Lung (tissue), 12 donors: ENCODE data around the gene CCHCR1. TPM values are rescaled to one million over a fixed set of nuclear protein-coding genes. Genes with fewer than 3 reads are reported as not detected.
"Not testable (repeated sequence)": the region's sequence is repeated elsewhere in the genome, so short reads cannot be mapped to it uniquely, and the experiment has no call there.

Experiments
- ATAC-seq: fragments of 200-7000 bp; cut with Tn5 transposase; one replicate; pipeline ENCODE4 v1.9.1; 2020; ENCODE audit warnings: moderate number of reproducible peaks; ENCODE audit not compliant: insufficient read depth, low FRiP score
- DNase-seq, 3 donors: peaks; one replicate each; pipeline ENCODE4 v3.0.0-alpha.2; 2013 to 2017
- H3K27ac ChIP-seq, 2 donors: one replicate each; pipeline ENCODE4 v1.5.1; 2013; ENCODE audit warnings: mild to moderate bottlenecking in 2 of 2, moderate library complexity in 2 of 2, control low read depth in 1 of 2, inconsistent platforms in 1 of 2, low read depth in 1 of 2, low read length in 1 of 2
- H3K27me3 ChIP-seq, 3 donors: one replicate each; pipeline ENCODE4 v1.5.1; 2013; ENCODE audit warnings: low read length in 2 of 3; ENCODE audit not compliant: control insufficient read depth in 3 of 3, insufficient read depth in 3 of 3
- H3K36me3 ChIP-seq, 4 donors: one replicate each; pipeline ENCODE4 v1.5.1; 2013; ENCODE audit warnings: low read length in 4 of 4, mild to moderate bottlenecking in 1 of 4, moderate library complexity in 1 of 4; ENCODE audit not compliant: control insufficient read depth in 4 of 4, insufficient read depth in 4 of 4
- H3K4me1 ChIP-seq, 5 donors: one replicate each; pipeline ENCODE4 v1.5.1; 2013; ENCODE audit warnings: low read length in 5 of 5, mild to moderate bottlenecking in 2 of 5, moderate library complexity in 1 of 5; ENCODE audit not compliant: control insufficient read depth in 5 of 5, insufficient read depth in 5 of 5
- H3K4me3 ChIP-seq: one replicate; pipeline ENCODE4 v1.5.1; 2013; ENCODE audit warnings: mild to moderate bottlenecking, control low read depth, moderate library complexity
- H3K9ac ChIP-seq, 2 donors: one replicate each; pipeline ENCODE4 v1.5.1; 2013; ENCODE audit warnings: low read length in 2 of 2, control low read depth in 1 of 2; ENCODE audit not compliant: insufficient read depth in 1 of 2
- H3K9me3 ChIP-seq, 4 donors: one replicate each; pipeline ENCODE4 v1.5.1; 2013; ENCODE audit warnings: low read length in 3 of 4, mild to moderate bottlenecking in 1 of 4, moderate library complexity in 1 of 4; ENCODE audit not compliant: control insufficient read depth in 4 of 4, insufficient read depth in 3 of 4
- CTCF ChIP-seq: IDR thresholded peaks from 2 replicates; pipeline ENCODE4 v1.5.1; 2012; ENCODE audit warnings: mild to moderate bottlenecking; ENCODE audit errors: control extremely low read depth, extremely low read depth
- WGBS, 2 donors: extraction: QIAGEN DNeasy Blood & Tissue Kit; methylation state at CpG; one replicate each; pipeline ENCODE4 v1.1.7; 2013; 5-methylcytosine and 5-hydroxymethylcytosine counted together
- polyA plus RNA-seq, 2 donors: library from polyadenylated mRNA; stranded (reverse); fragments of 200-250 nt; gene quantifications; one replicate each; pipeline ENCODE4 v1.2.1, GENCODE V29; 2013
- total RNA-seq, 2 donors: library from RNA; depleted of rRNA in 1 of 2; stranded (reverse); fragments of >200 nt in 1 of 2; gene quantifications; one replicate each; pipeline ENCODE4 v1.2.1, GENCODE V29; 2014 to 2021
- donor health status: control.
- donor health status: control.
- donor health status: Bipolar disorder and iron deficiency.
- donor health status: healthy.
- donor health status: DM: yes; HTN: yes; CAD: no.

The CCHCR1 gene
- total and polyA plus RNA-seq, 4 donors, result 11.0 to 32.8 (median 17.2) TPM

- WGBS, 2 donors, result 75 to 89% methylated on average over 8 of the region's 8 CpGs
- Histone ChIP-seq H3K9me3 (no peaks in the 10 kb centered on the region), H3K27ac (no peak overlapping the region), H3K36me3 (no peaks in the 10 kb centered on the region), H3K27me3 (no peaks in the 10 kb centered on the region), H3K9ac (no peak overlapping the region), H3K4me1 (peaks cover 0 to 5% (median 0%) of the 10 kb centered on the region in 5 donors), H3K4me3 (no peak overlapping the region)
- no peak for DNase-seq
- ATAC-seq, result no peak
- TF ChIP-seq CTCF, result no peak
These were observed 35.6 kb upstream of the CCHCR1 start for GRCh38 chr6:31193206-31193605.

- peak; percentile 68 for TF ChIP-seq CTCF
- not testable (repeated sequence) for ATAC-seq
These were observed 35.0 kb upstream of the CCHCR1 start for GRCh38 chr6:31192431-31193105.

DNA sequence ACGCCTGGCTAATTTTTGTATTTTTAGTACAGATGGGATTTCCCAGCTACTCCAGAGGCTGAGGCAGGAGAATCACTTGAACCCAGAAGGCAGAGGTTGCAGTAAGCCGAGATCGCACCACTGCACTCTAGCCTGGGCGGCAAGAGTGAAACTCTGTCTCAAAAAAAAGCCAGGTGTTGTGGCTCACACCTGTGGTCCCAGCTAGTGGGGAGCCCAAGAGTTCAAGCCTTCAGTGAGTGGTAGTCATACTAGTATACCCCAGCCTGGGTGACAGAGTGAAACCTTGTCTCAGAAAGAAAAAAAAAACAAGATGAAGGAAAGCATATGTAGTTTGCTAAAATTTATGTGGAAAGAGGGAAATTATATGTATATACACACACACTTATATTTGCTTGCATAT, 32.9 kb upstream of the CCHCR1 start:
- ATAC-seq (no peak), DNase-seq (no peak)
- no peak overlapping the region for H3K4me3 ChIP-seq
- no peaks in the 10 kb centered on the region for H3K27me3 ChIP-seq
- no peaks in the 10 kb centered on the region for H3K9me3 ChIP-seq
- H3K4me1 ChIP-seq, result peaks cover 0 to 2% (median 0%) of the 10 kb centered on the region in 5 donors
- no peak for TF ChIP-seq CTCF
- H3K36me3 ChIP-seq, result no peaks in the 10 kb centered on the region
- 91 to 93% methylated on average over 4 of the region's 4 CpGs for WGBS, 2 donors
- no peak overlapping the region for H3K9ac ChIP-seq
- no peak overlapping the region for H3K27ac ChIP-seq

More at GRCh38 chr6:31192431-31193105, 35.0 kb upstream of the CCHCR1 start:
- DNase-seq, result peak; percentile 75 to 80 (median 79)
- WGBS, 2 donors, result 52 to 57% methylated on average over 10 of the region's 10 CpGs
- H3K27me3 ChIP-seq, H3K4me1 ChIP-seq, H3K9ac ChIP-seq, H3K9me3 ChIP-seq, H3K36me3 ChIP-seq, H3K27ac ChIP-seq, H3K4me3 ChIP-seq: not testable (repeated sequence)

DNA sequence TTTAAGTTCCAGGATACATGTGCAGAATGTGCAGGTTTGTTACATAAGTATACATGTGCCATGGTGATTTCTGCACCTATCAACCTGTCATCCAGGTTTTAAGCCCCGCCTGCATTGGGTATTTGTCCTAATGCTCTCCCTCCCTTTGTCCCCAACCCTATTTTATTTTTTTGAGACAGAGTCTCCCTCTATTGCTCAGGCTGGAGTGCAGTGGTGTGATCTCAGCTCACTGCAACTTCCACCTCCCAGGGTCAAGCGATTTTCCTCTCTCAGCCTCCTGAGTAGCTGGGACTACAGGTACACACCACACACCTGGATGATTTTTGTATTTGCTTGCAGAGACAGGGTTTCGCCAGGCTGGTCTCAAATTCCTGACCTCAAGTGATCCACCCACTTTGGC, 31.6 kb upstream of the CCHCR1 start:
- H3K27me3 ChIP-seq, H3K4me3 ChIP-seq, H3K27ac ChIP-seq, ATAC-seq, H3K4me1 ChIP-seq, H3K36me3 ChIP-seq, DNase-seq, H3K9me3 ChIP-seq, H3K9ac ChIP-seq: not testable (repeated sequence)
- WGBS, 2 donors, result 91 to 93% methylated on average over 3 of the region's 3 CpGs
